Central memory CD4-positive, alpha-beta T cell (primary cell): ENCODE results near the gene RELT.
A peak's percentile ranks its signal among the peaks of the same experiment; 100 is the strongest.

Source experiments
- DNase-seq: peaks from one replicate; pipeline ENCODE4 v3.0.0; 2022

RELT gene

DNA sequence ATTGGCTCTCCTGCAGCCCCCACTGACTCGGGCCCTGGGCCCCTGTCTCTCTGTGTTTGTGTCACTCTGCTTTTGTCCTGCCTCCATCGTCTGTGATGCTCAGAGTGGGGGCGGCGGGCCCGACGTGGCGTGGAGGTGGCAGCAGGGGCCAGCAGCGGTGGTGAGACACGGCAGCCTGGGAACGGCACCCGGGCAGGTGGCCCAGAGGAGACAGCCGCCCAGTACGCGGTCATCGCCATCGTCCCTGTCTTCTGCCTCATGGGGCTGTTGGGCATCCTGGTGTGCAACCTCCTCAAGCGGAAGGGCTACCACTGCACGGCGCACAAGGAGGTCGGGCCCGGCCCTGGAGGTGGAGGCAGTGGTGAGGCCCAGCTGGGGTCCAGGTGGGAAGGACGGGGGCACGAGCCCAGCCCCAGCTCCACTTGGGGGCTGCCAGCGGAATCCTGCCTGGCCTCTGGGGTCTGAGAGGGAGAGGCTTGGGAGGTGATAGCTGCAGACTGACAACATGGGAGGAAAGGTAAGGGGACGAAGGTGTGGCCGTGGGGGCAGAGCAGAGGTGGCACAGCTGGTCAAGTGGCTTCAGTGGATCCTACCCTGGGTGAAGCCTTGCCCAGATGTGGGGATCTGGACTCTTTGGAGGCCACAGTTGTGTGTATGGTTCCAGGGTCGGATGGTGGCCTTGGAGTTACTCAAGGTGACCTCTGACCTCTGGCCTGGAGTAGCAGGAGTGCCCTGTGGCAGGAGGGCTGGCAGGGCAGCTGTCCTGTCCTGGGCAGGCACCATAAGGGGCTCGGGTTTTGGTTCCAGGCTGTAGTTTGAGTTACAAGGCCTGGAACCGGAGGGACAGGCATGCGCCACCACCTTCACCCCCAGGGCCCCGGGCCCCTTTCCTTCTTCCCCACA lies 16.2 kb downstream of the RELT start:
- no peak for DNase-seq

- DNase-seq: no peak
These were observed 16.8 kb downstream of the RELT start for GRCh38 chr11:73393011-73393380.

GRCh38 chr11:73393479-73394415 lies 17.5 kb downstream of the RELT start:
- peak; percentile 50 for DNase-seq

DNA sequence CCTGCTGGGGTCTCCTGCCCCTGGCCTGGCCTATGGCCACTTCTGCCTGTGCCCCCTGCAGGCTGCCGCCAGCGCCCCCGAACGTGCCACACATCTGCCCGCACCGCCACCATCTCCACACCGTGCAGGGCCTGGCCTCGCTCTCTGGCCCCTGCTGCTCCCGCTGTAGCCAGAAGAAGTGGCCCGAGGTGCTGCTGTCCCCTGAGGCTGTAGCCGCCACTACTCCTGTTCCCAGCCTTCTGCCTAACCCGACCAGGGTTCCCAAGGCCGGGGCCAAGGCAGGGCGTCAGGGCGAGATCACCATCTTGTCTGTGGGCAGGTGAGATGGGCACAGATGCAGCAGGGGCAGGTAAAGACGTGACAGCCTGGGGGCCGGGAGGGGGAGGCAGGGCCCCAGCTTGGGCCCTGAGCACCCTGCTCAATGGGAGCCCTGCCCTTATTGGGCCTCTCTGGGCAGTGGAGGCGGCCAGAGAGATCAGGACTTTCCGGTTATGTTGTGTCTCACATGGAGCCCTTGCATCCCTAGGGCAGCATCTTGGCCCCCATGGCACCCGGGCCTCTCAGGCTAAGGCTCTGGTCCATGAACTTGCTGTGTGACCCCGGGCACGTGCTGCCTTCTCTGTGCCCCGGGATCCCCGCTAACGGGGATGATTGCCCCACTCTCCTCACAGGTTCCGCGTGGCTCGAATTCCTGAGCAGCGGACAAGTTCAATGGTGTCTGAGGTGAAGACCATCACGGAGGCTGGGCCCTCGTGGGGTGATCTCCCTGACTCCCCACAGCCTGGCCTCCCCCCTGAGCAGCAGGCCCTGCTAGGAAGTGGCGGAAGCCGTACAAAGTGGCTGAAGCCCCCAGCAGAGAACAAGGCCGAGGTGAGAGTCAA lies 18.5 kb downstream of the RELT start:
- DNase-seq: no peak

- no peak for DNase-seq
These were observed 19.4 kb downstream of the RELT start for GRCh38 chr11:73395297-73396208.

- DNase-seq: no peak
These were observed 20.2 kb downstream of the RELT start for GRCh38 chr11:73396251-73396930.

DNA sequence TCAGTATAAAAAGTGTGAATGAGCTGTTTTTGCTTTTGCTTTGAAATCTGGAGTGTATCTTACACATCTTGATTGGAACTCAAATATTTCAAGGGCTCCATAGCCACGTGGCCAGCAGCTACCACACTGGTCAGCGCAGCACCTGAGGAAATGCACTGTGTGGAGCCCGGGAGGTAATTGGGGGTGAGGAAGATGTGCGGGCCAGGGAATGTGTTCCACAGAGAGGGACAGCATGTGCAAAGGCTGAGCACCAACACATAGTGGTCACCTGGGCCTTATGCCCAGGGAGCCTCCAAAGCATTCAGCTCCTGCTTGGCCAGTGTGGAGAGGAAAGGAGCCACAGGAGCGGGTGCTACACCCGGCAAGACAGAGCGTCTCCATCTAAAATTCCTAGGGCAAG lies 20.8 kb downstream of the RELT start:
- no peak for DNase-seq

GRCh38 chr11:73397468-73398131 lies 21.4 kb downstream of the RELT start:
- no peak for DNase-seq

- no peak for DNase-seq
These were observed 21.9 kb downstream of the RELT start for GRCh38 chr11:73398132-73398526.

DNA sequence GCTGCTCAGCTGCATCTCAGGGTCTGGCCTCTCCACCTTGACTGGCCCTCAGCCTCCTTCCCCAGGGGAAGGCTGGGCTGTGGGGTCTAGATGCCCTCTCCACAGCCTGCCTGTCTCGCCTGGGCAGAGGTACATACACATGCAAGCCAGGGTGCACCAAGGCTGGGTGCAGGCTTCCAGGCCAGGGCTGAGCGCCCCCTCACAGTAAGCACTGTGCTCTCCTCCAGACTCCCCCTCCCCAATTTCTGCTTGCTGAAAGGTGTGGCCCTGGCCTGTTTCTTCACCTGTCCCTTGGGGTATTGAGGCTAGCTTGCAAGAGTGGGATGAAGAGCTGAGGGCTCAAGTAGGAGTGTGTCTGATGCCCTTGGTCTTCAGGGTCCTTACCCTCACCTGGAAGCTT lies 22.5 kb downstream of the RELT start:
- no peak for DNase-seq

DNA sequence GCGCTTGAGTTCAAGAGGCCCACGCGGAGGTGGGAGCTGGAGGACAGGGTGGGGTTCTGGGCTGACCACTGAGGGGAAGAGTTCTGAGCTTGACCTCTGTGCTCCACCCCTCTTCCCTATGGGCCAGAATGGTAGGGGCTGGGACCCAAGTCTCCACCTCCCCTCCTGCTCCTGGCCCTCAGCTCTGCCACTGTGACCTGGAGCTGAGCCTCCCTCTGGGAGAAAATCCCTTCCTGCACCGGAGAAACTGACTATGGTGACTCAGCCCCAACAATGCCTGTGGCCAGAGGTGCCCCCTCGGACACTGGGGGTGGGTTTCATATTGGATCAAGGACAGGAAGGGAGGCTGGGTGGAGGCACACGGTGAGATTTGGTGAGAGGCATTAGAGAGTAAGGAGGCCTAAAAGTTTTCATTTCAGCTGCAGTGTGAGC lies 23.0 kb downstream of the RELT start:
- DNase-seq: no peak

DNA sequence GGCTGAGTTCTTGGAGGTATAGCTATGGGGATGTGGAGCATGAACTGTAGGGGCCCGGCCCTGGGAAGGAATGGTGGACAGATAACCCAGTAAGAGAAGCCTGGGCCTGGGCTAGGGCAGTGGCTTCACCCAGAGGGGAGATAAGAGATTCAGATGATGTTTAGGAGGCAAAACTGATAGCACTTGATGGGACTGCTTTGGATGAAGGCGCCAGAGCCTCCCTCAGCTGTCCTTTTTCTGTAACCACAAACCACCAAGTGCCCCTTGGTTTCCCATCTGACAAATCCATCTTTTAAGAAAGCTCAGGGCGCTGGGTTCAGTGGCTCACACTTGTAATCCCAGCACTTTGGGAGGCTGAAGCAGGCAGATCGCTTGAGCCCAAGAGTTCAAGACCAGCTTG lies 23.4 kb downstream of the RELT start:
- DNase-seq: no peak

- DNase-seq: no peak
These were observed 24.1 kb downstream of the RELT start for GRCh38 chr11:73400293-73400692.

- DNase-seq: no peak
These were observed 25.2 kb downstream of the RELT start for GRCh38 chr11:73401217-73401923.

DNA sequence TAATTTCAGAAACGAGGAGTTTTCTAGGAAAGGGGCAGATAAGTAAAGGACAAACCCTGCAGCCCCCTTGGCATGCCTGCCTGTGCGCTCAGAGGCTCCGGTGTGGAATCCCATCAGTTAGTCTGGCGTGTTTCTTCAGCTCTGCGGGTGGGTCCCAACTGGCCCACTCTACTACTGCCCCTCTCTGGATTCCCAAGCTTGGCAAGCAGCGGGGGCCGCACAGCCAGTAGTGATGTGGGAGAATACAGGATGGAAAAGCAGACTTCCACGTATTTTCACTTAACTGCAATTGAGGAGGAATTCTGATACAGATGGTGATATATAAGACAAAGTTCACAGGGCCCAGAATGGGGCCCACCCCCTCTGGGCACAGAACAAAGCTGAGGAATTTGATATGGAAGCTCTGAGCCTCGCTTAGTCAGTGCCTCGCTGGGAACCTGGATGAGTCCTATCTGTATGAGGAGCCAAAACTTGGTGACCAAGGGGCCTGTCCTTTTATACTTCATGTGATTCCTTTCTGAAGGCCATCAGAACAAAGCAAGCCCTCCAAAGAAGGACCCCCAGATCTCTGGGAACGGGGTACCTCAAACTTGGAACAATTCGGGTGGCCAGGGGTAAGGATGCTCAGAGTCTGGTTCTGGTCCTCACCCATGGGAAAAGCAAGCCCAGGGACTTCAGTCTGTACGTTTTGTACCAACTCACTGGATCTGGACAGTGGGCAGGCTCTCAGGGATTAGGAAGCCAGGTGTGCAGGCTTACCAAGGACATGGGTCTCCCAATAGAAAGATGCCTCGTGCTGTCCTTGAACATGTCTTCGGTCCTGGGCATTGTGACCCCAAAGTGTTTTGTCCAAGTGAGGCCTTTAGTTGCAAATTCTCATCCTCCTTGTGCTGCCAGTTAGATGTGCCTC lies 26.0 kb downstream of the RELT start:
- no peak for DNase-seq

- DNase-seq: no peak
These were observed 26.6 kb downstream of the RELT start for GRCh38 chr11:73402834-73403185.

GRCh38 chr11:73403541-73403940 lies 27.3 kb downstream of the RELT start:
- DNase-seq: no peak

- no peak for DNase-seq
These were observed 27.8 kb downstream of the RELT start for GRCh38 chr11:73404048-73404447.
